H1 (cell line): Measurements from ENCODE around the gene ADPGK. TPM values are rescaled to one million over a fixed set of nuclear protein-coding genes. Genes with fewer than 3 reads are reported as not detected.

ENCODE experiments used
- CTCF ChIA-PET: fragments of 300-600 bp; sonication (Branson Sonifier 250); formaldehyde crosslinking; loops from one replicate; lab custom pipeline; 2021; ENCODE audit not compliant: partially characterized antibody; lab: Charles Lee
- POLR2A ChIA-PET: fragments of 300-600 bp; sonication (Branson Sonifier 250); formaldehyde crosslinking; loops from one replicate; lab custom pipeline; 2021; ENCODE audit warnings: inconsistent platforms; ENCODE audit not compliant: partially characterized antibody; lab: Charles Lee
- DNase-seq, 2 experiments: peaks; one replicate each; pipeline versions ENCODE4 v3.0.0 to v3.0.0-alpha.2; 2010 to 2022; ENCODE audit warnings: low spot score in 2 of 2, low read depth in 1 of 2, mixed read lengths in 1 of 2
- FAIRE-seq: peaks from 2 replicates; lab custom pipeline; 2011; peaks lifted over from hg19 to GRCh38; lab: Jason Lieb, UNC
- H2AFZ ChIP-seq: 2 replicates; pipeline ENCODE4 v1.8.1; 2012; ENCODE audit warnings: low read length, inconsistent platforms
- H2AK5ac ChIP-seq: 2 replicates; pipeline ENCODE4 v1.6.1; 2013; ENCODE audit warnings: low read depth, low read length
- H2BK120ac ChIP-seq: replicated peaks from 2 replicates; pipeline ENCODE3; 2013; ENCODE audit warnings: low read depth, low read length, inconsistent platforms
- H2BK12ac ChIP-seq: 2 replicates; pipeline ENCODE4 v1.6.1; 2013; ENCODE audit warnings: low read depth, low read length
- H2BK15ac ChIP-seq: 2 replicates; pipeline ENCODE4 v1.6.1; 2013; ENCODE audit warnings: low read length
- H2BK20ac ChIP-seq: 2 replicates; pipeline ENCODE4 v1.6.1; 2013; ENCODE audit warnings: low read length
- H2BK5ac ChIP-seq: 2 replicates; pipeline ENCODE4 v1.6.1; 2013; ENCODE audit warnings: low read depth, low read length
- H3K14ac ChIP-seq: 2 replicates; pipeline ENCODE4 v1.6.1; 2013; ENCODE audit warnings: inconsistent platforms; ENCODE audit not compliant: insufficient read length
- H3K18ac ChIP-seq: 2 replicates; pipeline ENCODE4 v1.6.1; 2013; ENCODE audit warnings: low read length; ENCODE audit errors: extremely low read depth
- H3K23ac ChIP-seq: 2 replicates; pipeline ENCODE4 v1.6.1; 2013; ENCODE audit warnings: inconsistent platforms; ENCODE audit not compliant: insufficient read length
- H3K23me2 ChIP-seq: 2 replicates; pipeline ENCODE4 v1.6.1; 2013; ENCODE audit warnings: low read depth, low read length
- H3K27ac ChIP-seq: 2 replicates; pipeline ENCODE4 v1.6.1; 2011; ENCODE audit warnings: low read depth, low read length, inconsistent platforms
- H3K27me3 ChIP-seq, 4 experiments: replicated peaks in 1 of 4; 1 replicate in 1 of 4; 2 replicates in 3 of 4; pipeline versions ENCODE4 v1.6.1 to v1.8.1; 2011 to 2013; ENCODE audit warnings: low read length in 3 of 4, mild to moderate bottlenecking in 3 of 4, inconsistent platforms in 2 of 4, mixed read lengths in 2 of 4, moderate library complexity in 1 of 4; ENCODE audit not compliant: control insufficient read depth in 3 of 4, insufficient read depth in 3 of 4; ENCODE audit errors: extremely low read depth in 1 of 4
- H3K36me3 ChIP-seq, 4 experiments: 2 replicates each; pipeline versions ENCODE4 v1.6.1 to v1.8.1; 2011 to 2013; ENCODE audit warnings: mild to moderate bottlenecking in 4 of 4, low read length in 3 of 4, moderate library complexity in 2 of 4, control low read depth in 1 of 4, inconsistent platforms in 1 of 4; ENCODE audit not compliant: insufficient read depth in 4 of 4, control insufficient read depth in 2 of 4
- H3K4ac ChIP-seq: replicated peaks from 2 replicates; pipeline ENCODE3; 2013; ENCODE audit warnings: low read length, low read depth, mixed read lengths, inconsistent platforms; ENCODE audit not compliant: insufficient read length
- H3K4me1 ChIP-seq, 4 experiments: replicated peaks in 1 of 4; 1 replicate in 1 of 4; 2 replicates in 3 of 4; pipeline versions ENCODE4 v1.6.1 to v1.8.1; 2011 to 2013; ENCODE audit warnings: low read length in 3 of 4, inconsistent platforms in 2 of 4, mixed read lengths in 1 of 4; ENCODE audit not compliant: insufficient read depth in 4 of 4, control insufficient read depth in 3 of 4
- H3K4me2 ChIP-seq, 2 experiments: 2 replicates each; pipeline versions ENCODE4 v1.6.1 to v1.8.1; 2011 to 2013; ENCODE audit warnings: low read depth in 2 of 2, low read length in 2 of 2, control low read depth in 1 of 2, inconsistent platforms in 1 of 2, mild to moderate bottlenecking in 1 of 2; ENCODE audit not compliant: insufficient read depth in 1 of 2
- H3K4me3 ChIP-seq, 4 experiments: fragments of 200-600, 300-600 bp in 1 of 4; sonication (generic), shearing (Covaris generic), sonication (Bioruptor Twin) in 1 of 4; 2 replicates each; pipeline versions ENCODE4 v1.5.1 to v1.8.1; 2011 to 2016; ENCODE audit warnings: low read length in 4 of 4, low read depth in 3 of 4, control low read depth in 2 of 4, inconsistent platforms in 2 of 4, mild to moderate bottlenecking in 2 of 4, mixed read lengths in 1 of 4, moderate library complexity in 1 of 4; ENCODE audit not compliant: insufficient read depth in 2 of 4; ENCODE audit errors: extremely low read depth in 1 of 4
- H3K56ac ChIP-seq: replicated peaks from 2 replicates; pipeline ENCODE3; 2013; ENCODE audit warnings: low read depth, mild to moderate bottlenecking, mixed read lengths, low read length, inconsistent platforms; ENCODE audit not compliant: insufficient read length
- H3K79me1 ChIP-seq: 2 replicates; pipeline ENCODE4 v1.6.1; 2013; ENCODE audit warnings: low read depth, low read length, control low read depth
- H3K79me2 ChIP-seq, 2 experiments: 2 replicates each; pipeline versions ENCODE4 v1.6.1 to v1.8.1; 2012 to 2013; ENCODE audit warnings: low read length in 2 of 2, mild to moderate bottlenecking in 2 of 2, inconsistent platforms in 1 of 2; ENCODE audit not compliant: insufficient read depth in 2 of 2, control insufficient read depth in 1 of 2
- H3K9ac ChIP-seq, 4 experiments: replicated peaks in 1 of 4; 1 replicate in 1 of 4; 2 replicates in 3 of 4; pipeline versions ENCODE4 v1.6.1 to v1.8.1; 2011 to 2013; ENCODE audit warnings: low read depth in 3 of 4, low read length in 3 of 4, control low read depth in 2 of 4, mild to moderate bottlenecking in 2 of 4, moderate library complexity in 2 of 4, inconsistent platforms in 1 of 4; ENCODE audit errors: extremely low read depth in 1 of 4
- H3K9me3 ChIP-seq, 2 experiments: 2 replicates each; pipeline versions ENCODE4 v1.6.1 to v1.8.1; 2012 to 2013; ENCODE audit warnings: mild to moderate bottlenecking in 2 of 2, moderate library complexity in 2 of 2, control low read depth in 1 of 2, inconsistent platforms in 1 of 2, low read depth in 1 of 2, low read length in 1 of 2, mixed read lengths in 1 of 2; ENCODE audit not compliant: insufficient read depth in 2 of 2
- H4K20me1 ChIP-seq, 2 experiments: replicated peaks in 1 of 2; 2 replicates each; pipeline versions ENCODE3 to v1.8.1; 2011 to 2013; ENCODE audit warnings: inconsistent platforms in 2 of 2, low read length in 2 of 2, mild to moderate bottlenecking in 1 of 2; ENCODE audit not compliant: insufficient read depth in 2 of 2, control insufficient read depth in 1 of 2
- H4K5ac ChIP-seq: 2 replicates; pipeline ENCODE4 v1.6.1; 2013; ENCODE audit warnings: low read length, low read depth, mixed read lengths, inconsistent platforms; ENCODE audit not compliant: insufficient read length
- H4K8ac ChIP-seq: 2 replicates; pipeline ENCODE4 v1.8.0; 2013; ENCODE audit warnings: mild to moderate bottlenecking, moderate library complexity, low read length, inconsistent platforms; ENCODE audit not compliant: insufficient read depth; ENCODE audit errors: extremely low read depth
- H4K91ac ChIP-seq: replicated peaks from 2 replicates; pipeline ENCODE3; 2013; ENCODE audit warnings: low read length, mixed read lengths, inconsistent platforms; ENCODE audit not compliant: insufficient read length
- CTBP2 ChIP-seq: IDR thresholded peaks from 2 replicates; pipeline ENCODE4 v1.7.0; 2011; ENCODE audit warnings: borderline replicate concordance, mild to moderate bottlenecking, moderate library complexity, mixed read lengths, low read length; ENCODE audit not compliant: insufficient read depth, insufficient read length
- PHF8 ChIP-seq: fragments of 200-600 bp; sonication (generic); conservative IDR thresholded peaks from 2 replicates; pipeline ENCODE4 v1.7.1; 2012; ENCODE audit warnings: low read depth, mild to moderate bottlenecking, inconsistent platforms, low read length, moderate library complexity
- WGBS, 2 experiments: shearing (Covaris generic) in 1 of 2; methylation state at CpG; one replicate each; pipeline versions ENCODE4 v1.1.6 to v1.1.7; 2013 to 2015; ENCODE audit warnings: low lambda C conversion rate in 2 of 2, mixed read lengths in 2 of 2, inconsistent platforms in 1 of 2, low coverage in 1 of 2, missing lambda C conversion rate in 1 of 2; ENCODE audit not compliant: insufficient replicate concordance in 2 of 2, insufficient coverage in 1 of 2, insufficient read length in 1 of 2; ENCODE audit errors: extremely low coverage in 1 of 2, missing lambda C conversion rate in 1 of 2; 5-methylcytosine and 5-hydroxymethylcytosine counted together
- polyA plus RNA-seq, 7 experiments: library from polyadenylated mRNA; depleted of rRNA in 3 of 7; stranded (reverse) in 5 of 7; unstranded in 2 of 7; fragments of >200 nt in 5 of 7; fragments of 200-250 nt in 2 of 7; gene quantifications; 1 replicate in 5 of 7; 2 replicates in 1 of 7; 4 replicates in 1 of 7; pipeline versions ENCODE4 v1.2.1 to v1.2.3, GENCODE V29; 2011 to 2013; ENCODE audit warnings: missing spikeins in 2 of 7, mixed read lengths in 2 of 7
- total RNA-seq: library from RNA; stranded (reverse); fragmentation: NEBNext Ultra II Directional; extraction: Animal tissue kit (Norgen Biotek cat#: 25700); gene quantifications from 2 replicates; pipeline ENCODE4 v1.2.1, GENCODE V29; 2021

ADPGK gene
- total and polyA plus RNA-seq, 2 of the 8 experiments (the other 6 are each of a cell fraction or from before 2014, with no cell fraction given) = 32.2 to 38.2 TPM

DNA sequence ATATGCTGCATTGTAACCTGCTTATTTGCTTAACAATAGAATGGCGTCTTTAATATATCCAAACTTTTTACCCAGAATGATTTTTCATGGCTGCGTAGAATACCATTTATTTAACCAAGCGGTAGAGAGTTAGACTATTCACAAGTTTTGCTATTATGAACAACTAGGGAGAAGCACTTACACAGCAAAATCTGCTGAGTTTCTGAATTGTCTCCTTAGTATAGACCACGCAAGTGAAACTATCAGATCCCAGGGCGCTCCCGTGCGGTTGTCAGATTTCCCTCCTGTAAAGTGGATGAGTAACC, 12.6 kb upstream of the ADPGK start:
- Histone ChIP-seq H2AK5ac (no peak overlapping the region), H3K23me2 (peaks cover 7% of the 10 kb centered on the region; the same call in 1 of the 2 replicates)

More for the DNA sequence above, 12.6 kb upstream of the ADPGK start:
- Histone ChIP-seq H3K79me2 (no peaks in the 10 kb centered on the region), H4K5ac (no peak overlapping the region), H3K56ac (no peak overlapping the region), H2BK15ac (no peak overlapping the region), H4K91ac (no peak overlapping the region), H4K8ac (peak overlapping the region; percentile 47; the same call in 1 of the 2 replicates), H3K4me2 (peak overlapping the region; percentile 68 to 84), H2BK12ac (no peak overlapping the region), H3K4me1 (peaks cover 0 to 3% (median 0%) of the 10 kb centered on the region in 4 experiments; a peak in 1 of 7 replicates), H3K23ac (no peak overlapping the region), H2BK5ac (no peak overlapping the region), H3K36me3 (no peaks in the 10 kb centered on the region), H3K27ac (no peak overlapping the region), H2BK120ac (no peak overlapping the region), H3K27me3 (peaks cover 1 to 4% (median 2%) of the 10 kb centered on the region in 4 experiments; a peak in 4 of 7 replicates), H3K4ac (no peak overlapping the region), H3K18ac (no peak overlapping the region), H2BK20ac (no peak overlapping the region), H3K79me1 (no peaks in the 10 kb centered on the region), H3K9ac (no peak overlapping the region), H3K9me3 (no peaks in the 10 kb centered on the region), H2AFZ (peak overlapping the region; percentile 47; the same call in 1 of the 2 replicates), H3K4me3 (peak overlapping the region in 3 of 4 experiments; percentile 54 to 71 (median 56); a peak in 5 of 8 replicates), H4K20me1 (no peaks in the 10 kb centered on the region), H3K14ac (no peak overlapping the region)
- CTCF ChIA-PET = interaction anchor here (0.8 to 3.6 kb wide), 10 partner anchors 11 to 510 kb away, joined by 3 to 21 read pairs (median 4); no protein-coding TSS in a partner anchor
- WGBS, 2 experiments = 70% methylated on average over 7 of the region's 7 CpGs; no CpG with 5 or more reads in 1 of the 2 experiments
- TF ChIP-seq PHF8 (0 out of 2 replicates have a peak, but pooled peaks have one; percentile 1), CTBP2 (no peak)
- POLR2A ChIA-PET = interaction anchor here (1.0 to 2.4 kb wide), 2 partner anchors 11 to 39 kb away, joined by 3 to 11 read pairs; no protein-coding TSS in a partner anchor
- DNase-seq = no peak
- FAIRE-seq = no peak
